Left cardiac atrium (tissue), 4 donors: ENCODE measurements around the gene ABR. TPM values are rescaled to one million over a fixed set of nuclear protein-coding genes. Genes with fewer than 3 reads are reported as not detected.
A peak's percentile ranks its signal among the peaks of the same experiment; 100 is the strongest.
"Not testable (repeated sequence)": the region's sequence is repeated elsewhere in the genome, so short reads cannot be mapped to it uniquely, and the experiment has no call there.

Source experiments
- ATAC-seq, 2 donors: fragments of 200-7000 bp; cut with Tn5 transposase; one replicate each; pipeline ENCODE4 v1.9.1; 2020; ENCODE audit warnings: mild to moderate bottlenecking in 2 of 2, moderate library complexity in 2 of 2
- DNase-seq: peaks from one replicate; pipeline ENCODE4 v3.0.0-alpha.2; 2020
- intact Hi-C, 2 donors: fragments of 100-400 bp; cut with DNase I; formaldehyde crosslinking; loops; one replicate each; pipeline versions ENCODE4 v1.14.1 to v1.15.1; 2022 to 2023
- total RNA-seq, 2 donors: library from RNA; stranded (reverse); fragmentation: NEBNext Ultra II Directional; extraction: Animal tissue kit (Norgen Biotek cat#: 25700); gene quantifications; one replicate each; pipeline ENCODE4 v1.2.1, GENCODE V29; 2021
- donor health status: DM: no; HTN: yes; CAD: no.
- donor health status: DM: no; HTN: yes; CAD: no; lungs with severe emphysema.
- donor health status: DM: yes; HTN: yes; CAD: no.
- donor health status: Dilated cardiomyopathy.

ABR gene
- total RNA-seq, 2 donors from 2014 or later, result 118 to 132 TPM

GRCh38 chr17:1047879-1048470 lies 131.8 kb downstream of the ABR start:
- peak in 1 of 2 donors; percentile 1 for ATAC-seq
- DNase-seq, result no peak
- intact Hi-C loops, result loop anchor here (2.0 to 5.0 kb wide), 2 partner anchors 19 to 46 kb away; no protein-coding TSS in a partner anchor

- DNase-seq (peak; percentile 71), ATAC-seq (peak; percentile 67 to 82)
- intact Hi-C loops, result loop anchor here (2.0 to 5.0 kb wide), 2 partner anchors 19 to 45 kb away; no protein-coding TSS in a partner anchor
Observed at GRCh38 chr17:1047177-1047878, 132.5 kb downstream of the ABR start.

GRCh38 chr17:1045456-1045855 lies 134.3 kb downstream of the ABR start:
- intact Hi-C loops, result loop anchor here in 1 of 2 donors (5.0 kb wide), 1 partner anchor 43 kb away; no protein-coding TSS in a partner anchor
- DNase-seq, result peak; percentile 7
- no peak for ATAC-seq

DNA sequence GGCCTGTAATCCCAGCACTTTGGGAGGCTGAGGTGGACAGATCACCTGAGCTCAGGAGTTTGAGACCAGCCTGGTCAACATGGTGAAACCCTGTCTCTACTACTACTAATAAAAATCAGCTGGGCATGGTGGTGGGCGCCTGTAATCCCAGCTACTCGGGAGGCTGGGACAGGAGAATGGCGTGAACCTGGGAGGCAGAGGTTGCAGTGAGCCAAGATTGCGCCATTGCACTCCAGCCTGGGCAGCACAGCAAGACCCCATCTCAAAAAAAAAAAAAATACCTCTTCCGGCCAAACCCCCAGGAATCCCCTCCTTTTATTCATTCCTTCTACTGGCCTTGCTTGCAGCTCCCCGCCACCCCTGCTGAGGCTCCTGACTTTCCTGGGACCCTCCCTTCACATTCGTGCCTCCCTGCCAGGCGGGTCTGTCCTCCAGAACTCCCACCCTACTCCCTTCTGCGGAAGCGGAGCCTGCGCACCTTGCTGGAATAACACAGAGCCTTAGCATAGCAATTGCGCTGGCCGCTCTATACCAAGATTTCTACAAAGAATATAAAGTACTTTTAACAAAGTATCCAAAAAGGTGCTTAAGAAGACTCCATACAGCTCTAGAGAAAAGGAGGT lies 135.3 kb downstream of the ABR start:
- intact Hi-C loops, result loop anchor here in 1 of 2 donors (5.0 kb wide), 1 partner anchor 42 kb away; no protein-coding TSS in a partner anchor
- ATAC-seq, result not testable (repeated sequence)
- DNase-seq, result peak; percentile 14

DNA sequence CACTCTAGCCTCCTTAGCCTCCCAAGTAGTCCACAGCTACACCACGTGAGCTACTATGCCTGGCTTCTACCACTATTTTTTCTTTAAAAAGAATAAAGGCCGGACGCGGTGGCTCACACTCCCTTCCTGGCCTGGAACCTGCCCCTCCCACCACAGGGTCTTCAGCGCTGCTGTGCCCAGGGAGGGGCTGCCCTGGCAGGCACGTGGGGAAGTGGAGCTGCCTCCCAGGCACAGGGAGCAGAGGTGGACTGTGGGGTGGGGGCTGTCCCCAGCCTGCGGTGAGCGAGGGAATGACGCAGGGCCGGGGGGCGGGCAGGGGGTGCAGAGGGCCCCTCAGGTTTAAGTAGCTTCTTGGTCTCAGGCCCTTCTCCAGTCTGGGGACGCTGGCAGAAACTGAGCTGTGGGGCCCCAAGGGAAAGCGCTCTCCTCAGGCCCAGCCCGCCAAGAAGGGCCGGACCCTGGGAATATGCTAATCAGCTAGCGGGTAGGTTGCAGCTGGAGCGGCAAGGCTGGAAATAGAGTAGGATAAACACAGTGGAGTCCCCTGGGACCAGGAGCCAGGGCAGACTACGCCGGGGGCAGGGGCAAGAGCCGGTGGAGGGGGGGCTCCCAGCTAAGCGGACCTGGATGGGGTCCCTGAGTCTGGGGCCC lies 136.1 kb downstream of the ABR start:
- peak; percentile 53 to 55 for ATAC-seq
- intact Hi-C loops, result no loop called here
- DNase-seq, result peak; percentile 81

DNA sequence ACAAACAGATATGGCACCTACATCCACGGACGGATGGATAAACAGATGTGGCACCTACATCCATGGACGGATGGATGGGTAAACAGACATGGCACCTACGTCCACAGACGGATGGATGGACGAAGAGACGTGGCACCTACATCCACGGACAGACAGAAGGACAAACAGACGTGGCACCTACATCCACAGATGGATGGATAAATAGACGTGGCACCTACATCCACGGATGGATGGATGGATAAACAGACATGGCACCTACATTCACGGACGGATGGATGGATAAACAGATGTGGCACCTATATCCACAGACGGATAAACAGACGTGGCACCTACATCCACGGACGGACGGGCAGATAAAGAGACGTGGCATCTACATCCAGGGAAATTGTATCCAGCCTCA lies 137.3 kb downstream of the ABR start:
- ATAC-seq (no peak), DNase-seq (peak; percentile 7)
- intact Hi-C loops, result no loop called here

- intact Hi-C loops, result no loop called here
- ATAC-seq (no peak), DNase-seq (peak; percentile 16)
Observed at GRCh38 chr17:1041746-1042145, 138.0 kb downstream of the ABR start.

DNA sequence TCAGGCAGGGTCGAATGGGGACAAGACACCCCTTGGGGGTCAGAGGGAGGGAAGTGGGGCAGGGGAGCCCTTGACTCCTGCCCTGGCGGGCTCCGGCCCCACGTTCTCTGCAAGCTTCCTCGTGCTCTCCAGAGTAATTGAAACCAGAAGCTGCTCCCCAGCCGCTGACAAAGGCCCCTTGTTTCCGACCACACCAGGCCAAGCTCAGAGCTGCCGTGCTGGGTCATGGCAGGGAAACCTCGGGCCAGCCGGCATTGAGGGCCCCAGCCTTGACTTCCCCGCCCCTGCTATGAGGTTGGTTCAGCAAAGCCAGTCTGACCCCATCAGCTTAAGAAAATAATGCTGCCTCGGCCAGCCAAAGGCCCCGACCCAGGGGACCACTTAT lies 139.6 kb downstream of the ABR start:
- ATAC-seq (peak; percentile 8 to 12), DNase-seq (peak; percentile 28)
- intact Hi-C loops, result no loop called here

GRCh38 chr17:1039511-1040215 lies 140.1 kb downstream of the ABR start:
- DNase-seq (peak; percentile 83), ATAC-seq (peak; percentile 60 to 77)
- intact Hi-C loops, result no loop called here

GRCh38 chr17:1039123-1039507 lies 140.7 kb downstream of the ABR start:
- intact Hi-C loops, result no loop called here
- DNase-seq (no peak), ATAC-seq (no peak)

GRCh38 chr17:1038459-1039122 lies 141.2 kb downstream of the ABR start:
- no peak for ATAC-seq
- DNase-seq, result no peak
- intact Hi-C loops, result no loop called here

GRCh38 chr17:1037238-1037879 lies 142.4 kb downstream of the ABR start:
- no peak for DNase-seq
- no peak for ATAC-seq
- intact Hi-C loops, result no loop called here

GRCh38 chr17:1036845-1037237 lies 142.9 kb downstream of the ABR start:
- DNase-seq (no peak), ATAC-seq (no peak)
- intact Hi-C loops, result no loop called here

DNA sequence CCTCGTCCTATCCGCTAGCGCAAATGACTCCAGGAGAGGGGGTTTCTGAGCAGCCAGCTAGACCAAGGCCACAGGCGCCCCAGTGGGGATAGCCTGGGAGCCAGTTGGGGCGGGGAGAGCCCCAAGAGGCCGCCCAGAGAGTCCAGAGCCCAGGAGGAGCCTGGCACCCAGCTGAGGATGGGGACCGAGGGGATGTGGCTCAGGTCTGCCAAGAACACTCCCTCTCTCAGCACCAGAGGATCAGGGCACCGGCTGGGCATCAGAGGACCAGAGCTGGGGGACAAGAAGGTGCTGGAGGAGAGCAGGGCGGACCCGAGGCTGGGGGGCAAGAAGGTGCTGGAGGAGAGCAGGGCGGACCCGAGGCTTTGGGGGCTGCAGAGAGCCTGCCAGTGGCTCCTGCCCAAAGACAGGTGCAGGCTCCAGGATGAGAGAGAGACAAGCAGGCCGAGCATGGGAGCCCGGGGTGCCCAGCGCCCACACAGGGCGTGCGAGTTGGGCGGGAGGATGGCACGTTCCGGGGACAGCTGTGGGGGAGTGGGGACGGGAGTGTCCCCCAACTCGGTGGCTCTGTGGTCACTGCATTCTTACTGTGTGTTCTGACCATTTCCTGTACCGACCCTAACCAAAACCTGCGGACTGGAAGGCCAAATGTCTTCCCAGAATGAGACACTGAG lies 143.5 kb downstream of the ABR start:
- no peak for ATAC-seq
- intact Hi-C loops, result no loop called here
- no peak for DNase-seq

DNA sequence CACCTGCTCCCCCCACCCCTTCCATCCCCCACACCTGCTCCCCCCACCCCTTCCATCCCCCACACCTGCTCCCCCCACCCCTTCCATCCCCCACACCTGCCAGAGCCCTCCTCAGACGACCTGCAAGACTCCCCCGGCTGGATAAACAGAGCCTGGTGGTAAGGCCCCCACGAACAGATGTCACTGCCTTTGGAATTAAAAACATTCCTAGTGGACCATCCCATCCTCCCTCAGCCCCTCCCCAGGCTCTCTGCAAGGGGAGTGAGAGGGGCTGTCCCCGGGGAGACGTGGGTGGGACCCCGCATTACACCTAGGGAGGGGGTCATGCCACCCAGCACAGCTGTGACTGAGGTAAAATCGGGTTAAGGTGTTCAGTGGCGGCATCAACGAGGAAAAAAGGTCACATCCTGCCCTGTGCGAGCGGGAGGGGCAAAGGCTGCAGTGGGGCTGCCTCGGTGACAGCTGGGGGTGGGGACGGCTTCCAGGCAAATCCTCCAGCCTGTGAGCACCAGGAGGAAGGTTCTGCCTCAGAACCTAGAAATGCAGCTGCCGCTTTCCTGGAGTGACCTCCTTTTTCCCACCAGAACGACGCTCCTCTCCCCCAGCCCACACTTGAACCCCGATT lies 144.1 kb downstream of the ABR start:
- DNase-seq (no peak), ATAC-seq (no peak)
- intact Hi-C loops, result no loop called here

GRCh38 chr17:1034652-1035210 lies 145.1 kb downstream of the ABR start:
- intact Hi-C loops, result no loop called here
- DNase-seq, result no peak
- ATAC-seq, result no peak

DNA sequence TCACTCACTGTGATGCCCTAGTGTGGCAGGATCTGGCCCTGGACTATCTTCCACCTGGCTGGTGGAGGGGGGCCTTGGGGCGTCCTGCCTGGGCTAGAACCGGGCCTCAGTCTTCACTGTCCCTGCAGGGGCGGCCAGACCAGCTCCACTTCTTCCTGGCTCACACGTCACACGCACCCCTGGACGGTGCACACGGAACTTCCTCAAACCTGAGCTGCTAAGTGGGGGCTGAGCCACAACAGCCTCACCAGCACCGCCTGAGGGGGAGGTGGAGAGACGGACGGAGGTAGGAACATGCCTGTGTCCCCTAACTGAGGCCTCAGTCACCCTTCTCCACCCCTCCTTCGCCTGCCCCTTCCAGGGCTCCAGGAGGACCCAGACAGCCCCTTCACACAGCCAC lies 146.3 kb downstream of the ABR start:
- intact Hi-C loops, result no loop called here
- DNase-seq (no peak), ATAC-seq (no peak)
